H1 (cell line): ENCODE measurements around the gene PNISR.

Experiments used
- ATF2 ChIP-seq: IDR thresholded peaks from 2 replicates; pipeline ENCODE4 v1.6.1; 2012; ENCODE audit warnings: low read length, inconsistent platforms
- CTCF ChIP-seq, 3 experiments: IDR thresholded peaks; 1 replicate in 2 of 3; 2 replicates in 1 of 3; pipeline versions ENCODE4 v1.5.1 to v1.6.1; 2011; ENCODE audit warnings: low read length in 3 of 3, mild to moderate bottlenecking in 3 of 3, inconsistent platforms in 2 of 3, low read depth in 1 of 3, moderate library complexity in 1 of 3; ENCODE audit not compliant: insufficient read depth in 1 of 3; ENCODE audit errors: control extremely low read depth in 1 of 3
- HDAC2 ChIP-seq, 2 experiments: fragments of 300-600 bp in 1 of 2; sonication (generic) in 1 of 2; IDR thresholded peaks; 2 replicates each; pipeline ENCODE4 v1.6.1; 2011 to 2012; ENCODE audit warnings: low read depth in 2 of 2, low read length in 2 of 2, mild to moderate bottlenecking in 2 of 2, moderate library complexity in 2 of 2, borderline replicate concordance in 1 of 2, inconsistent platforms in 1 of 2
- RBBP5 ChIP-seq: IDR thresholded peaks from 2 replicates; pipeline ENCODE4 v1.7.1; 2012; ENCODE audit warnings: low read depth, mild to moderate bottlenecking, inconsistent platforms, low read length, moderate library complexity, borderline replicate concordance
- RXRA ChIP-seq: IDR thresholded peaks from 2 replicates; pipeline ENCODE4 v1.6.1; 2011; ENCODE audit warnings: low read depth, mild to moderate bottlenecking, low read length, moderate library complexity; ENCODE audit not compliant: insufficient read depth
- SAP30 ChIP-seq: fragments of 300-600 bp; sonication (generic); IDR thresholded peaks from 2 replicates; pipeline ENCODE4 v1.7.1; 2012; ENCODE audit warnings: low read length, moderate library complexity, mild to moderate bottlenecking, inconsistent platforms; ENCODE audit not compliant: insufficient read depth, insufficient replicate concordance
- SIN3A ChIP-seq, 2 experiments: IDR thresholded peaks in 1 of 2; conservative IDR thresholded peaks in 1 of 2; 2 replicates each; pipeline ENCODE4 v1.6.1; 2011 to 2012; ENCODE audit warnings: low read length in 2 of 2, improper control_type of control experiment in 1 of 2, low read depth in 1 of 2, mild to moderate bottlenecking in 1 of 2
- SP1 ChIP-seq: IDR thresholded peaks from 2 replicates; pipeline ENCODE4 v1.6.1; 2011; ENCODE audit warnings: low read depth, low read length
- TAF1 ChIP-seq: IDR thresholded peaks from 2 replicates; pipeline ENCODE4 v1.6.1; 2011; ENCODE audit warnings: mild to moderate bottlenecking, low read depth, low read length
- TCF12 ChIP-seq: IDR thresholded peaks from 2 replicates; pipeline ENCODE4 v1.6.1; 2011; ENCODE audit warnings: low read depth, mild to moderate bottlenecking, low read length
- YY1 ChIP-seq: IDR thresholded peaks from 2 replicates; pipeline ENCODE4 v1.6.1; 2011; ENCODE audit warnings: low read depth, mild to moderate bottlenecking, low read length

DNA sequence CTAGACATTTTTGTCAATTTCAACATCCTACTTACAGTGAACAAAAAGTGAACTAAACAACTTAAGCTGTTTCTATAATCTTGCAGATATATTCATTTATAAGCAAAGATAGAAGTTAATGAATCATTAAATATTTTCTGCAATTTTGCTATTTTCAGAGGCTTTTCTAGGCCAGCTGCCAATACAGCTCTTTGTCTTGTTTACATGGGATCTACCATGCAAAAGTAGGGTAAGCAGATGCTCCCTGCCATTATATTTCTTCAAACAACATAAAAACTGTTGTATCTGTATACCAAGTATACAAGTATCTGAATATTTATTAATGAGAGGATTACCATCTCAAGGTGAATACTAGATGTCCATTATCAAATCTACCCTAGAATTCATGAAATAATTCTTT, 15.4 kb downstream of the PNISR start:
- TF ChIP-seq CTCF (IDR thresholded peaks at IDR 0.05; ENCODE audit: control extremely low read depth in 1 of 3, insufficient read depth in 1 of 3, low read depth in 1 of 3, low read length in 3 of 3) = no peak
- no peak for TF ChIP-seq HDAC2 (IDR thresholded peaks at IDR 0.05; ENCODE audit: borderline replicate concordance in 1 of 2, low read depth in 2 of 2, low read length in 2 of 2)
- no peak for TF ChIP-seq SAP30
- no peak for TF ChIP-seq SP1
- TF ChIP-seq RBBP5 = no peak
- no peak for TF ChIP-seq RXRA
- TF ChIP-seq TCF12 = no peak
- TF ChIP-seq SIN3A (conservative IDR thresholded peaks at IDR 0.05 in 1 of 2, IDR thresholded peaks at IDR 0.05 in 1 of 2; ENCODE audit: low read depth in 1 of 2, low read length in 2 of 2) = no peak
- no peak for TF ChIP-seq TAF1
- TF ChIP-seq ATF2 = no peak
- no peak for TF ChIP-seq YY1
